HG03575 (cell line): ENCODE measurements around the gene OR6B1.
"Not testable (repeated sequence)": the region's sequence is repeated elsewhere in the genome, so short reads cannot be mapped to it uniquely, and the experiment has no call there.

Source experiments
- ATAC-seq: cut with Tn5 transposase; IDR thresholded peaks from one replicate; pipeline ENCODE4 v1.9.1; 2021; ENCODE audit not compliant: unreplicated experiment, insufficient number of reproducible peaks, low FRiP score; ENCODE audit errors: extremely low read depth

The OR6B1 gene

GRCh38 chr7:143993924-143994323, 6.2 kb upstream of the OR6B1 start:
- ATAC-seq = no peak

- ATAC-seq = no peak
These were observed 1.4 kb downstream of the OR6B1 start for GRCh38 chr7:144001543-144001942.

GRCh38 chr7:144004703-144005102, 4.6 kb downstream of the OR6B1 start:
- no peak for ATAC-seq

GRCh38 chr7:144006029-144006691, 6.0 kb downstream of the OR6B1 start:
- no peak for ATAC-seq

- no peak for ATAC-seq
These were observed 6.5 kb downstream of the OR6B1 start for GRCh38 chr7:144006692-144007042.

- ATAC-seq = no peak
These were observed 9.2 kb downstream of the OR6B1 start for GRCh38 chr7:144009361-144009760.

- not testable (repeated sequence) for ATAC-seq
These were observed 9.9 kb downstream of the OR6B1 start for GRCh38 chr7:144010061-144010460.

GRCh38 chr7:144010821-144011220, 10.7 kb downstream of the OR6B1 start:
- not testable (repeated sequence) for ATAC-seq

GRCh38 chr7:144011458-144012230, 11.5 kb downstream of the OR6B1 start:
- no peak for ATAC-seq

- ATAC-seq = no peak
These were observed 17.9 kb downstream of the OR6B1 start for GRCh38 chr7:144018065-144018464.

- ATAC-seq = no peak
These were observed 19.3 kb downstream of the OR6B1 start for GRCh38 chr7:144019457-144019856.

GRCh38 chr7:144020340-144020739, 20.2 kb downstream of the OR6B1 start:
- ATAC-seq = no peak

GRCh38 chr7:144022169-144022568, 22.0 kb downstream of the OR6B1 start:
- no peak for ATAC-seq

- no peak for ATAC-seq
These were observed 23.2 kb downstream of the OR6B1 start for GRCh38 chr7:144023171-144023827.

- ATAC-seq = no peak
These were observed 24.1 kb downstream of the OR6B1 start for GRCh38 chr7:144024213-144024612.

- no peak for ATAC-seq
These were observed 26.2 kb downstream of the OR6B1 start for GRCh38 chr7:144026203-144026883.

- no peak for ATAC-seq
These were observed 26.9 kb downstream of the OR6B1 start for GRCh38 chr7:144027070-144027469.

GRCh38 chr7:144027974-144028373, 27.9 kb downstream of the OR6B1 start:
- no peak for ATAC-seq

- ATAC-seq = no peak
These were observed 28.4 kb downstream of the OR6B1 start for GRCh38 chr7:144028547-144028946.

- ATAC-seq = no peak
These were observed 32.4 kb downstream of the OR6B1 start for GRCh38 chr7:144032516-144032915.
